ENCODE results near the gene CECR2. TPM values are rescaled to one million over a fixed set of nuclear protein-coding genes. Genes with fewer than 3 reads are reported as not detected.
A peak's percentile ranks its signal among the peaks of the same experiment; 100 is the strongest.

CECR2 gene
- total and polyA plus RNA-seq, 2 of the 8 experiments (the other 6 are each of a cell fraction or from before 2014, with no cell fraction given) = 18.3 to 123 TPM

DNA sequence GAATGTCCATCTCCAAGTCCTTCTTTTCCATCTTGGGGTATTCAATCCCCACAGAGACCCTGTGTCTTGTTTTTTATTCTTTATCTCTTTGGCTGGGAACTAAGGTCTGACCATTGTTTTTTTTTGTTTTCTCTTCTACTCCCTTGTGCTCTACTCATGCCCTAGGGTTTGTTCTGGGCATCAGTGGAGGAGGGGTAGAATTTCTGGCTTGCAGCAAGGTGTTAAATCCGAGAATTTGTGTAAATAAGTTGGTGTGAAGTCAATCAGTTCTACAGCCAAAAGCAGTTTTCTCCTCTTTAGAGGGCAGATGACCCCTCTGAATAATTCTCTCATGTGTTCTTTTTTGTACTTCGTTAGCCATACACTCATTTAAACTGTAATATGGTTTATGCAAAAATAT, 10.7 kb downstream of the CECR2 start:
- POLR2A ChIA-PET (ENCODE audit: partially characterized antibody) = interaction anchor here (0.6 to 3.6 kb wide), 5 partner anchors 9 to 146 kb away, joined by 3 to 30 read pairs (median 3); partner anchors contain the start of gene CECR2

More for the DNA sequence above, 10.7 kb downstream of the CECR2 start:
- peaks cover 11 to 42% (median 32%) of the 10 kb centered on the region in 4 experiments for H3K4me1 ChIP-seq (replicated peaks in 1 of 4; ENCODE audit: control insufficient read depth in 3 of 4, insufficient read depth in 4 of 4, low read length in 3 of 4)
- 24% methylated on average over 2 of the region's 2 CpGs; no CpG with 5 or more reads in 1 of the 2 experiments for WGBS, 2 experiments (ENCODE audit: extremely low coverage in 1 of 2, insufficient coverage in 1 of 2, insufficient read length in 1 of 2, insufficient replicate concordance in 2 of 2, low coverage in 1 of 2, low lambda C conversion rate in 2 of 2, missing lambda C conversion rate in 1 of 2)
- no peak overlapping the region for H4K5ac ChIP-seq (ENCODE audit: insufficient read length, low read depth, low read length)
- H4K20me1 ChIP-seq (replicated peaks in 1 of 2; ENCODE audit: control insufficient read depth in 1 of 2, insufficient read depth in 2 of 2, low read length in 2 of 2) = peaks cover 9 to 21% of the 10 kb centered on the region in 2 experiments
- no peak overlapping the region; the same call in 1 of the 2 replicates for H2BK5ac ChIP-seq (ENCODE audit: low read depth, low read length)
- no peak overlapping the region; the same call in 1 of the 2 replicates for H2BK12ac ChIP-seq (ENCODE audit: low read depth, low read length)
- no peak overlapping the region for H2AK5ac ChIP-seq (ENCODE audit: low read depth, low read length)
- H2BK120ac ChIP-seq (replicated peaks; ENCODE audit: low read depth, low read length) = no peak overlapping the region
- no peaks in the 10 kb centered on the region; a peak in 1 of 8 replicates for H3K36me3 ChIP-seq (ENCODE audit: control insufficient read depth in 2 of 4, insufficient read depth in 4 of 4, low read length in 3 of 4)
- H3K79me1 ChIP-seq (ENCODE audit: low read depth, low read length) = peaks cover 4% of the 10 kb centered on the region; the same call in 1 of the 2 replicates
- peak overlapping the region in 3 of 4 experiments; percentile 9 to 33 (median 13); a peak in 5 of 8 replicates for H3K4me3 ChIP-seq (ENCODE audit: extremely low read depth in 1 of 4, insufficient read depth in 2 of 4, low read depth in 3 of 4, low read length in 4 of 4)
- peak overlapping the region; percentile 62 to 76 for H3K4me2 ChIP-seq (ENCODE audit: insufficient read depth in 1 of 2, low read depth in 2 of 2, low read length in 2 of 2)
- H3K27me3 ChIP-seq (replicated peaks in 1 of 4; ENCODE audit: control insufficient read depth in 3 of 4, extremely low read depth in 1 of 4, insufficient read depth in 3 of 4, low read length in 3 of 4) = no peaks in the 10 kb centered on the region
- H2AFZ ChIP-seq (ENCODE audit: low read length) = no peak overlapping the region
- CTCF ChIA-PET (ENCODE audit: partially characterized antibody) = interaction anchor here (0.7 to 1.4 kb wide), 3 partner anchors 114 to 216 kb away, joined by 3 to 5 read pairs (median 4); no protein-coding TSS in a partner anchor
- no peak for DNase-seq (ENCODE audit: low read depth in 1 of 2, low spot score in 2 of 2)
- no peaks in the 10 kb centered on the region for H3K9me3 ChIP-seq (ENCODE audit: insufficient read depth in 2 of 2, low read depth in 1 of 2, low read length in 1 of 2)
- H3K23me2 ChIP-seq (ENCODE audit: low read depth, low read length) = peaks cover 4% of the 10 kb centered on the region; the same call in 1 of the 2 replicates
- H4K8ac ChIP-seq (ENCODE audit: extremely low read depth, insufficient read depth, low read length) = no peak overlapping the region
- peak overlapping the region; percentile 50; the same call in 1 of the 2 replicates for H3K27ac ChIP-seq (ENCODE audit: low read depth, low read length)
- no peak overlapping the region for H4K91ac ChIP-seq (replicated peaks; ENCODE audit: insufficient read length, low read length)
- H3K18ac ChIP-seq (ENCODE audit: extremely low read depth, low read length) = no peak overlapping the region
- H2BK15ac ChIP-seq (ENCODE audit: low read length) = no peak overlapping the region
- peak overlapping the region; percentile 72; the same call in 1 of the 2 replicates for H2BK20ac ChIP-seq (ENCODE audit: low read length)
- H3K9ac ChIP-seq (replicated peaks in 1 of 4; ENCODE audit: extremely low read depth in 1 of 4, low read depth in 3 of 4, low read length in 3 of 4) = peak overlapping the region in 1 of 4 experiments; percentile 6; a peak in 2 of 7 replicates
- no peak for FAIRE-seq
- H3K14ac ChIP-seq (ENCODE audit: insufficient read length) = no peak overlapping the region
- no peak overlapping the region for H3K23ac ChIP-seq (ENCODE audit: insufficient read length)
- H3K79me2 ChIP-seq (ENCODE audit: control insufficient read depth in 1 of 2, insufficient read depth in 2 of 2, low read length in 2 of 2) = peaks cover 68 to 100% of the 10 kb centered on the region in 2 experiments
- no peak overlapping the region for H3K4ac ChIP-seq (replicated peaks; ENCODE audit: insufficient read length, low read depth, low read length)
- H3K56ac ChIP-seq (replicated peaks; ENCODE audit: insufficient read length, low read depth, low read length) = no peak overlapping the region
